HG03025 (cell line): ENCODE results near the gene CALHM3.
"Not testable (repeated sequence)": the region's sequence is repeated elsewhere in the genome, so short reads cannot be mapped to it uniquely, and the experiment has no call there.

Experiments used
- ATAC-seq: cut with Tn5 transposase; IDR thresholded peaks from one replicate; pipeline ENCODE4 v1.9.1; 2021; ENCODE audit warnings: mild to moderate bottlenecking, moderate library complexity; ENCODE audit not compliant: unreplicated experiment, low FRiP score

The CALHM3 gene

GRCh38 chr10:103502849-103503660, 24.0 kb upstream of the CALHM3 start:
- ATAC-seq = no peak

GRCh38 chr10:103501186-103501585, 22.1 kb upstream of the CALHM3 start:
- no peak for ATAC-seq

- no peak for ATAC-seq
Observed at GRCh38 chr10:103500481-103500880, 21.4 kb upstream of the CALHM3 start.

- no peak for ATAC-seq
Observed at GRCh38 chr10:103499881-103500280, 20.8 kb upstream of the CALHM3 start.

GRCh38 chr10:103498936-103499638, 20.0 kb upstream of the CALHM3 start:
- no peak for ATAC-seq

- ATAC-seq = no peak
Observed at GRCh38 chr10:103497161-103497915, 18.3 kb upstream of the CALHM3 start.

GRCh38 chr10:103495321-103495720, 16.3 kb upstream of the CALHM3 start:
- ATAC-seq = no peak

- ATAC-seq = no peak
Observed at GRCh38 chr10:103493916-103494877, 15.2 kb upstream of the CALHM3 start.

GRCh38 chr10:103493362-103493915, 14.4 kb upstream of the CALHM3 start, which contains the start of gene NEURL1:
Gene NEURL1, plus strand, starts transcription at chr10:103493705. Its CDS starts 683 bp downstream, at chr10:103494388.
- ATAC-seq = no peak

- no peak for ATAC-seq
Observed at GRCh38 chr10:103492655-103493261, 13.7 kb upstream of the CALHM3 start.

GRCh38 chr10:103491729-103492364, 12.8 kb upstream of the CALHM3 start:
- no peak for ATAC-seq

GRCh38 chr10:103490986-103491314, 11.9 kb upstream of the CALHM3 start:
- peak; percentile 14 for ATAC-seq

- ATAC-seq = no peak
Observed at GRCh38 chr10:103487410-103487708, 8.3 kb upstream of the CALHM3 start.

- ATAC-seq = not testable (repeated sequence)
Observed at GRCh38 chr10:103486635-103487409, 7.8 kb upstream of the CALHM3 start.

- ATAC-seq = no peak
Observed at GRCh38 chr10:103481974-103482531, 3.0 kb upstream of the CALHM3 start.

GRCh38 chr10:103480521-103480920, 1.5 kb upstream of the CALHM3 start:
- ATAC-seq = no peak

- ATAC-seq = no peak
Observed at GRCh38 chr10:103478671-103479070, 369 bp downstream of the CALHM3 start.
